K562 (cell line): ENCODE results near the gene AKAP7. TPM values are rescaled to one million over a fixed set of nuclear protein-coding genes. Genes with fewer than 3 reads are reported as not detected.

Experiments
- ATAC-seq: fragments of 200-7000 bp; cut with Tn5 transposase; 3 replicates; pipeline ENCODE4 v1.9.1; 2020; ENCODE audit warnings: moderate library complexity
- BruUV-seq: library from RNA; stranded (reverse); fragments of 400-500 nt; replicated peaks from 2 replicates; lab custom pipeline; 2021; lab: Mats Ljungman, UMichigan
- CTCF ChIA-PET: fragments of 300-600 bp; formaldehyde crosslinking; extraction: SDS; loops from one replicate; lab custom pipeline; 2021; ENCODE audit warnings: low intra/inter-chr PET ratio; lab: Yijun Ruan, JAX
- POLR2A ChIA-PET: fragments of 300-600, 350-650 bp; sonication (Branson Sonifier 250); formaldehyde crosslinking; extraction: SDS; loops from one replicate; lab custom pipeline; 2021; ENCODE audit warnings: antibody characterized with exemption, inconsistent platforms; lab: Yijun Ruan, JAX
- DNase-seq, 4 experiments: peaks; one replicate each; pipeline versions ENCODE4 v3.0.0 to v3.0.0-alpha.2; 2011 to 2018; ENCODE audit warnings: low spot score in 3 of 4, mixed read lengths in 3 of 4; ENCODE audit errors: extremely low read depth in 1 of 4
- FAIRE-seq: peaks from 2 replicates; lab custom pipeline; 2011; peaks lifted over from hg19 to GRCh38; lab: Jason Lieb, UNC
- H2AFZ ChIP-seq: 2 replicates; pipeline ENCODE4 v1.6.0; 2011; ENCODE audit warnings: low read depth, low read length, control low read depth, inconsistent platforms
- H3K27ac ChIP-seq: fragments of 200-600 bp; 3 replicates; pipeline ENCODE4 v1.8.0; 2011; ENCODE audit warnings: low read depth, mild to moderate bottlenecking, control low read depth, inconsistent platforms, low read length, moderate library complexity, mixed read lengths; ENCODE audit errors: extremely low read depth
- H3K27me3 ChIP-seq, 2 experiments: fragments of 300-600 bp in 1 of 2; 2 replicates in 1 of 2; 3 replicates in 1 of 2; pipeline versions ENCODE4 v1.6.0 to v1.8.0; 2011; ENCODE audit warnings: inconsistent platforms in 2 of 2, low read length in 2 of 2, mild to moderate bottlenecking in 1 of 2, mixed read lengths in 1 of 2, moderate library complexity in 1 of 2; ENCODE audit not compliant: control insufficient read depth in 2 of 2, insufficient read depth in 2 of 2
- H3K36me3 ChIP-seq: fragments of 300-600 bp; 3 replicates; pipeline ENCODE4 v1.8.0; 2011; ENCODE audit warnings: mild to moderate bottlenecking, low read length, inconsistent platforms; ENCODE audit not compliant: control insufficient read depth, insufficient read depth
- H3K4me1 ChIP-seq, 2 experiments: fragments of 200-600 bp in 1 of 2; replicated peaks in 1 of 2; 2 replicates in 1 of 2; 3 replicates in 1 of 2; pipeline versions ENCODE4 v1.5.1 to v1.8.0; 2011; ENCODE audit warnings: inconsistent platforms in 2 of 2, low read length in 2 of 2, mild to moderate bottlenecking in 1 of 2, mixed read lengths in 1 of 2, moderate library complexity in 1 of 2; ENCODE audit not compliant: control insufficient read depth in 2 of 2, insufficient read depth in 2 of 2
- H3K4me2 ChIP-seq: 2 replicates; pipeline ENCODE4 v1.6.1; 2011; ENCODE audit warnings: low read length, control low read depth, inconsistent platforms, mixed read lengths; ENCODE audit not compliant: insufficient read depth
- H3K4me3 ChIP-seq: fragments of 200-600 bp; sonication (generic), shearing (Covaris generic); 2 replicates; pipeline ENCODE4 v1.5.1; 2016; ENCODE audit warnings: control low read depth, inconsistent platforms
- H3K79me2 ChIP-seq: fragments of 200-600 bp; 3 replicates; pipeline ENCODE4 v1.8.0; 2011; ENCODE audit warnings: low read length, inconsistent platforms; ENCODE audit not compliant: control insufficient read depth, insufficient read depth
- H3K9ac ChIP-seq, 2 experiments: 2 replicates each; pipeline versions ENCODE4 v1.6.0 to v1.6.1; 2011; ENCODE audit warnings: low read depth in 2 of 2, low read length in 2 of 2, control low read depth in 1 of 2, inconsistent platforms in 1 of 2, mild to moderate bottlenecking in 1 of 2, mixed read lengths in 1 of 2; ENCODE audit not compliant: insufficient read depth in 1 of 2
- H3K9me1 ChIP-seq: one replicate; pipeline ENCODE4 v1.6.0; 2011; ENCODE audit warnings: inconsistent platforms, mild to moderate bottlenecking, low read length, moderate library complexity; ENCODE audit not compliant: control insufficient read depth, insufficient read depth
- H3K9me3 ChIP-seq: replicated peaks from 2 replicates; pipeline ENCODE4 v1.5.1; 2011; ENCODE audit warnings: low read depth, low read length, inconsistent platforms; ENCODE audit not compliant: control insufficient read depth, insufficient read depth
- H4K20me1 ChIP-seq: replicated peaks from 2 replicates; pipeline ENCODE4 v1.6.1; 2011; ENCODE audit warnings: low read length, inconsistent platforms, mixed read lengths; ENCODE audit not compliant: control insufficient read depth, insufficient read depth
- ARHGAP35 ChIP-seq: fragments of 450-650 bp; IDR thresholded peaks from 2 replicates; pipeline ENCODE4 v1.6.1; 2018; ENCODE audit not compliant: partially characterized antibody
- ATF7 ChIP-seq: fragments of 450-650 bp; IDR thresholded peaks from 2 replicates; pipeline ENCODE4 v1.7.1; 2014; ENCODE audit warnings: mild to moderate bottlenecking, moderate library complexity
- FOXJ2 ChIP-seq: fragments of 200-800 bp; sonication (Bioruptor generic); IDR thresholded peaks from 2 replicates; pipeline ENCODE4 v1.6.1; 2016; ENCODE audit warnings: missing genetic modification characterization, missing compliant biosample characterization
- FOXM1 ChIP-seq, 2 experiments: fragments of 450-650 bp in 1 of 2; sonication (generic) in 1 of 2; formaldehyde crosslinking in 1 of 2; IDR thresholded peaks; 2 replicates each; pipeline versions ENCODE4 v1.6.1 to v1.9.0; 2017 to 2022; ENCODE audit warnings: low read depth in 2 of 2, mild to moderate bottlenecking in 2 of 2, missing genetic modification reagents in 1 of 2, moderate library complexity in 1 of 2
- FUS ChIP-seq: fragments of 200-400 bp; formaldehyde crosslinking; optimal IDR thresholded peaks from 2 replicates; pipeline ENCODE3; 2017; ENCODE audit warnings: low read depth, low read length
- HNRNPUL1 ChIP-seq: fragments of 200-400 bp; formaldehyde crosslinking; IDR thresholded peaks from 2 replicates; pipeline ENCODE4 v1.6.1; 2017; ENCODE audit warnings: low read length
- RFX1 ChIP-seq: fragments of 450-650 bp; IDR thresholded peaks from 2 replicates; pipeline ENCODE4 v1.6.1; 2016; ENCODE audit warnings: mild to moderate bottlenecking, moderate library complexity
- SRSF1 ChIP-seq: fragments of 200-400 bp; formaldehyde crosslinking; IDR thresholded peaks from 2 replicates; pipeline ENCODE4 v1.6.1; 2017; ENCODE audit warnings: mild to moderate bottlenecking, low read depth, low read length, moderate library complexity
- ZNF165 ChIP-seq: fragments of 250-450 bp; sonication (Bioruptor Pico); IDR thresholded peaks from 2 replicates; pipeline ENCODE4 v1.4.0; 2020; ENCODE audit warnings: borderline replicate concordance
- WGBS: fragments of 100-300 bp; shearing (Covaris generic); methylation state at CpG from one replicate; pipeline ENCODE4 v1.1.6; 2016; ENCODE audit warnings: low coverage, mixed read lengths; ENCODE audit not compliant: insufficient coverage; ENCODE audit errors: missing lambda C conversion rate; 5-methylcytosine and 5-hydroxymethylcytosine counted together
- in situ Hi-C: fragments of 300-500 bp; cut with MboI; formaldehyde crosslinking; loops from 4 replicates; pipeline ENCODE4 v1.15.0; 2018; ENCODE audit warnings: inconsistent platforms, mixed read lengths
- intact Hi-C: fragments of 100-400 bp; cut with micrococcal nuclease; formaldehyde crosslinking; loops from 2 replicates; pipeline ENCODE4 v1.14.2; 2022
- polyA plus RNA-seq, 8 experiments: library from polyadenylated mRNA; depleted of rRNA in 4 of 8; stranded (reverse) in 5 of 8; unstranded in 3 of 8; fragments of >200 nt; fragmentation: Nextera tagmentation in 2 of 8; fragmentation: Illumina TruSeq in 1 of 8; extraction: Ambion mirVana in 2 of 8; extraction: Trizol in 1 of 8; gene quantifications; 2 replicates each; pipeline versions ENCODE4 v1.2.1 to v1.2.3, GENCODE V29; 2011 to 2014; ENCODE audit warnings: inconsistent platforms in 1 of 8, missing spikeins in 1 of 8
- total RNA-seq, 7 experiments: library from RNA; depleted of rRNA in 6 of 7; stranded (reverse); fragments of >200 nt in 6 of 7; fragmentation: Illumina TruSeq in 2 of 7; extraction: Trizol in 2 of 7; gene quantifications; 2 replicates each; pipeline versions ENCODE4 v1.2.1 to v1.2.3, GENCODE V29; 2011 to 2021; ENCODE audit warnings: low replicate concordance in 1 of 7
- TF ChIP-seq, protein P1 (sequence below): fragments of 250-450 bp; sonication (Bioruptor Pico); IDR thresholded peaks from 2 replicates; pipeline ENCODE4 v1.5.0; 2021; ENCODE audit warnings: mild to moderate bottlenecking, moderate library complexity
- TF ChIP-seq, protein P2 (sequence below), 2 experiments: fragments of 450-650 bp in 1 of 2; sonication (generic) in 1 of 2; formaldehyde crosslinking in 1 of 2; IDR thresholded peaks in 1 of 2; conservative IDR thresholded peaks in 1 of 2; 2 replicates each; pipeline versions ENCODE4 v1.6.1 to v1.8.1; 2016 to 2023; ENCODE audit warnings: mild to moderate bottlenecking in 2 of 2, moderate library complexity in 2 of 2, inconsistent platforms in 1 of 2, missing genetic modification reagents in 1 of 2
- TF ChIP-seq, protein P3 (sequence below): fragments of 250-450 bp; sonication (Bioruptor Pico); IDR thresholded peaks from 2 replicates; pipeline ENCODE4 v1.4.0; 2020; ENCODE audit warnings: mild to moderate bottlenecking, moderate library complexity

Gene AKAP7
- total and polyA plus RNA-seq, 9 of the 15 experiments (the other 6 are each of a cell fraction or from before 2014, with no cell fraction given): 0.82 to 2.6 (median 1.6) TPM

DNA sequence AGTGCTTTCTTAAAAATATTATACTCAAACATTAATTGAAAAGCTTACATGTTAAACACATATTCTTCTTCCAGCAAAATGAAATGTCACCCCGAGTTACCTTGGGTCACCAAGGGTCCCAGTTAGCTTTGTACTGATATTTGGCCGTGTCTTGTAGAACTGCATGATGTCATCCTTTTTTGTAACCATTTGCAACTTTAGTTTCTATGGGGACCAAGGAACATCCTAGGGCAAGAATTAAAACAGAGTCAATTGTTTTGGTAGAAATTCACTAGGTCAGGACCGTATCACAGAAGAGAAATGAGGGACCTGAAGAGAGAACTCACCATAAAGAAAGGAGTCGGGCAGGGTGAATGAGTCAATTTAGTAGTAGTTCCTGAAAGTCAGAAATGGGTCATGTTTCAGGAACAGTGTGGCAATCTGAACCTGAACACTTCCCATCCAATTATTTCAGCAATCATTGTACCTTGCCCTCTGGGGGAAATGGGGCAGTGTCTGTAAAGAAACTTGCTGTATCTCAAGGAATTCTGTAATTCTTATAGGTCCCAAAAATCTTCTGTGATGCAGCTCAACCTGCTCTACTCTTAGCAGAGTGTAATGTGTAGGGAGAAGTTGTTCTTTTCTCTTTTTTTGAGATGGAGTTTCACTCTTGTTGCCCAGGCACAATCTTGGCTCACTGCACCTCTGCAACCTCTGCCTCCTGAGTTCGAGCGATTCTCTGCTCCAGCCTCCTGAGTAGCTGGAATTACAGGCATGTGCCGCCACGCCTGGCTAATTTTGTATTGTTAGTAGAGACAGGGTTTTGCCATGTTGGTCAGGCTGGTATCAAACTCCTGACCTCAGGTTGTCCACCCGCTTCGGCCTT, 5.3 kb upstream of the AKAP7 start:
- H3K79me2 ChIP-seq: no peaks in the 10 kb centered on the region
- H3K4me2 ChIP-seq: no peak overlapping the region
- BruUV-seq: no TSS peak
- CTCF ChIA-PET: no interaction called here
- no peak overlapping the region for H2AFZ ChIP-seq
- FAIRE-seq (peak; percentile 29), DNase-seq (no peak), ATAC-seq (no peak; the same call in 2 of the 3 replicates)
- H3K27ac ChIP-seq: no peak overlapping the region
- no peaks in the 10 kb centered on the region for H3K9me3 ChIP-seq
- no peaks in the 10 kb centered on the region for H3K36me3 ChIP-seq
- peaks cover 1 to 4% of the 10 kb centered on the region in 2 experiments; a peak in 2 of 5 replicates for H3K27me3 ChIP-seq
- no peaks in the 10 kb centered on the region for H4K20me1 ChIP-seq
- TF ChIP-seq FOXJ2 (no peak), ZNF165 (CRISPR knock-in tag) (no peak), FUS (no peak), FOXM1 (IDR thresholded peaks at IDR 0.05; ENCODE audit: low read depth) (no peak), FOXM1 (CRISPR knock-in tag; IDR thresholded peaks at IDR 0.05; ENCODE audit: low read depth) (no peak), ARHGAP35 (no peak), ATF7 (peak; percentile 37; the same call in 1 of the 2 replicates), SRSF1 (no peak), HNRNPUL1 (no peak), RFX1 (0 out of 2 replicates have a peak, but pooled peaks have one; percentile 8)
- TF ChIP-seq, protein P1, sequence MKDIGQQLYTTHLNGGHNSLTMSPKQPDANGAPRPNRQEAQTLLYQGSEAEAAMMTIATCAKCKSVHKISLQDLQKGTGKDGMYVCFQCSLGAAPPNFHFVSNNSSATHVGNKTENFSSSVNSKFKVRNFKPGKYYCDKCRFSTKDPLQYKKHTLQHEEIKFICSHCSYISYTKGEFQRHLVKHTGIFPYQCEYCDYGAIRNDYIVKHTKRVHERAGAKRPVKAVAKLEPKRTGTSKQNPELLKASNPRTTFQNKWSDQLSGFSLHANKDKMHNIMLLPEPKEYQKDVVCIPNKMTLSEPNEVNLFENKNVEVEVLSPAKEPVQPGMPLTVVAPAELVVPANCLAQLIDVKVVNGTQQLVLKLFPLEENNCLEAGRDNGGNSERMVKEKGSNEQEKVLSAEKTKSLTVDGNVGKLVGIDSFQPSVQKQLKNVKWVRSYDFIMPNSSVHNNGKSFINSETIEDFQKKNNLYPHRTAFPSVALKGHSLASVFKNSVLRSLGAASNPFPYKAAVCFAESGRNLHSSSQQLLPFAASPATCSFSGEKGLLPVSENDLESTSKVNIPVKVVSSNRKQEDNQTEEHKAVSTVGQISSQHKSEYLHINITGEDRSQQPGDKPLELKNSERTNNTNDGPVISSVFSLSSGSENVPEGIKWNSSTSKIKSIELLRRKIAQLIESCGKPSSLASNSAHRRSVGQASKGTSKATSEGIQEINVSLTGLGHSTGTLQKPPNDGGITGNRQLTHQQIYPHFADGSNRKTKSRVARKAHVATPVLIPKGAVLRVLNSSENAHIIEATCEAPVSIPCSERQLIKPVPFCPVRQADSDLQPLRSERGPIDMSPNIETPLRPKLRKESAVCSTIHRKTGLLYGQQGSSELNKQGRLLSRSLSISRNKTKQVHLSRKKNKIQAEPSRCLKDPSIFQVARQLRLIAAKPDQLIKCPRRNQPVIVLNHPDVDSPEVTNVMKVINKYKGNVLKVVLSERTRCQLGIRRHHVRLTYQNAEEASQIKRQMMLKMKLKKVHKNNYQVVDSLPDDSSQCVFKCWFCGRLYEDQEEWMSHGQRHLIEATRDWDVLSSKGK (CRISPR knock-in tag): no peak
- TF ChIP-seq, protein P2, sequence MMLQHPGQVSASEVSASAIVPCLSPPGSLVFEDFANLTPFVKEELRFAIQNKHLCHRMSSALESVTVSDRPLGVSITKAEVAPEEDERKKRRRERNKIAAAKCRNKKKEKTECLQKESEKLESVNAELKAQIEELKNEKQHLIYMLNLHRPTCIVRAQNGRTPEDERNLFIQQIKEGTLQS (IDR thresholded peaks at IDR 0.05): peak; percentile 47
- TF ChIP-seq, protein P2 (CRISPR knock-in tag; conservative IDR thresholded peaks at IDR 0.05): no peak
- TF ChIP-seq, protein P3, sequence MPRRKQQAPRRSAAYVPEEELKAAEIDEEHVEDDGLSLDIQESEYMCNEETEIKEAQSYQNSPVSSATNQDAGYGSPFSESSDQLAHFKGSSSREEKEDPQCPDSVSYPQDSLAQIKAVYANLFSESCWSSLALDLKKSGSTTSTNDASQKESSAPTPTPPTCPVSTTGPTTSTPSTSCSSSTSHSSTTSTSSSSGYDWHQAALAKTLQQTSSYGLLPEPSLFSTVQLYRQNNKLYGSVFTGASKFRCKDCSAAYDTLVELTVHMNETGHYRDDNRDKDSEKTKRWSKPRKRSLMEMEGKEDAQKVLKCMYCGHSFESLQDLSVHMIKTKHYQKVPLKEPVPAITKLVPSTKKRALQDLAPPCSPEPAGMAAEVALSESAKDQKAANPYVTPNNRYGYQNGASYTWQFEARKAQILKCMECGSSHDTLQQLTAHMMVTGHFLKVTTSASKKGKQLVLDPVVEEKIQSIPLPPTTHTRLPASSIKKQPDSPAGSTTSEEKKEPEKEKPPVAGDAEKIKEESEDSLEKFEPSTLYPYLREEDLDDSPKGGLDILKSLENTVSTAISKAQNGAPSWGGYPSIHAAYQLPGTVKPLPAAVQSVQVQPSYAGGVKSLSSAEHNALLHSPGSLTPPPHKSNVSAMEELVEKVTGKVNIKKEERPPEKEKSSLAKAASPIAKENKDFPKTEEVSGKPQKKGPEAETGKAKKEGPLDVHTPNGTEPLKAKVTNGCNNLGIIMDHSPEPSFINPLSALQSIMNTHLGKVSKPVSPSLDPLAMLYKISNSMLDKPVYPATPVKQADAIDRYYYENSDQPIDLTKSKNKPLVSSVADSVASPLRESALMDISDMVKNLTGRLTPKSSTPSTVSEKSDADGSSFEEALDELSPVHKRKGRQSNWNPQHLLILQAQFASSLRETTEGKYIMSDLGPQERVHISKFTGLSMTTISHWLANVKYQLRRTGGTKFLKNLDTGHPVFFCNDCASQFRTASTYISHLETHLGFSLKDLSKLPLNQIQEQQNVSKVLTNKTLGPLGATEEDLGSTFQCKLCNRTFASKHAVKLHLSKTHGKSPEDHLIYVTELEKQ (CRISPR knock-in tag): no peak
- H3K9me1 ChIP-seq: no peaks in the 10 kb centered on the region
- intact Hi-C loops: no loop called here
- H3K9ac ChIP-seq: no peak overlapping the region
- WGBS: 21% methylated on average over 10 of the region's 10 CpGs
- H3K4me1 ChIP-seq: no peaks in the 10 kb centered on the region
- in situ Hi-C loops: no loop called here
- no peak overlapping the region for H3K4me3 ChIP-seq
- POLR2A ChIA-PET: no interaction called here
